B cell (primary cell): ENCODE measurements around the gene LASP1. TPM values are rescaled to one million over a fixed set of nuclear protein-coding genes. Genes with fewer than 3 reads are reported as not detected.

ENCODE experiments used
- ATAC-seq: fragments of 200-7000 bp; cut with Tn5 transposase; one replicate; pipeline ENCODE4 v1.10.0; 2021; ENCODE audit warnings: low read depth, mild to moderate bottlenecking, moderate number of reproducible peaks, moderate library complexity
- CTCF ChIA-PET: fragments of 350-600 bp; sonication (Branson Sonifier 250); formaldehyde crosslinking; loops from one replicate; lab custom pipeline; 2021; ENCODE audit warnings: antibody characterized with exemption, inconsistent platforms; lab: Charles Lee
- POLR2A ChIA-PET: fragments of 350-600 bp; sonication (Branson Sonifier 250); formaldehyde crosslinking; loops from one replicate; lab custom pipeline; 2021; ENCODE audit warnings: antibody characterized with exemption; lab: Charles Lee
- DNase-seq: peaks from one replicate; pipeline ENCODE4 v3.0.0; 2013
- H2AFZ ChIP-seq: 2 replicates; pipeline ENCODE4 v1.6.1; 2012; ENCODE audit warnings: mild to moderate bottlenecking, low read depth, low read length; ENCODE audit not compliant: insufficient read depth, poor library complexity, severe bottlenecking
- H3K27ac ChIP-seq, 2 donors: 1 replicate in 1 of 2; 2 replicates in 1 of 2; pipeline ENCODE4 v1.5.1; 2012 to 2013; ENCODE audit warnings: low read length in 2 of 2, mild to moderate bottlenecking in 2 of 2, moderate library complexity in 1 of 2
- H3K27me3 ChIP-seq, 4 experiments: fragments of 200-600 bp in 1 of 4; sonication (generic) in 1 of 4; replicated peaks in 1 of 4; 1 replicate in 2 of 4; 2 replicates in 2 of 4; pipeline versions ENCODE4 v1.6.1 to v1.7.0; 2013 to 2016; ENCODE audit warnings: low read length in 3 of 4, mild to moderate bottlenecking in 2 of 4, mixed read lengths in 1 of 4, moderate library complexity in 1 of 4; ENCODE audit not compliant: insufficient read depth in 4 of 4, control insufficient read depth in 3 of 4; ENCODE audit errors: control extremely low read depth in 1 of 4
- H3K36me3 ChIP-seq, 2 experiments: replicated peaks in 1 of 2; 1 replicate in 1 of 2; 2 replicates in 1 of 2; pipeline versions ENCODE4 v1.6.1 to v1.7.1; 2013; ENCODE audit warnings: low read length in 1 of 2; ENCODE audit not compliant: insufficient read depth in 2 of 2, control insufficient read depth in 1 of 2; ENCODE audit errors: control extremely low read depth in 1 of 2, extremely low read depth in 1 of 2
- H3K4me1 ChIP-seq, 2 donors: fragments of 200-600 bp in 1 of 2; sonication (generic) in 1 of 2; 1 replicate in 1 of 2; 2 replicates in 1 of 2; pipeline versions ENCODE4 v1.5.1 to v1.6.1; 2013 to 2017; ENCODE audit warnings: low read length in 2 of 2; ENCODE audit not compliant: control insufficient read depth in 2 of 2, insufficient read depth in 2 of 2
- H3K4me2 ChIP-seq: replicated peaks from 2 replicates; pipeline ENCODE3; 2012; ENCODE audit warnings: mild to moderate bottlenecking, low read depth, low read length; ENCODE audit not compliant: poor library complexity, severe bottlenecking
- H3K4me3 ChIP-seq, 5 experiments: fragments of 200-600 bp in 1 of 5; sonication (generic) in 1 of 5; 1 replicate in 3 of 5; 2 replicates in 2 of 5; pipeline versions ENCODE4 v1.5.1 to v1.7.0; 2011 to 2016; ENCODE audit warnings: low read length in 4 of 5, mild to moderate bottlenecking in 4 of 5, low read depth in 2 of 5, control low read depth in 1 of 5, moderate library complexity in 1 of 5; ENCODE audit not compliant: insufficient read depth in 1 of 5; ENCODE audit errors: control extremely low read depth in 1 of 5, extremely low read depth in 1 of 5
- H3K79me2 ChIP-seq: fragments of 200-600 bp; sonication (generic); one replicate; pipeline ENCODE4 v1.6.0; 2016; ENCODE audit warnings: low read length; ENCODE audit not compliant: control insufficient read depth, insufficient read depth
- H3K9ac ChIP-seq: fragments of 200-600 bp; sonication (generic); 2 replicates; pipeline ENCODE4 v1.6.1; 2017; ENCODE audit warnings: mild to moderate bottlenecking, low read length, moderate library complexity
- H3K9me3 ChIP-seq, 3 donors: one replicate each; pipeline versions ENCODE4 v1.6.1 to v1.7.1; 2013; ENCODE audit warnings: low read length in 2 of 3; ENCODE audit not compliant: control insufficient read depth in 2 of 3, insufficient read depth in 1 of 3; ENCODE audit errors: control extremely low read depth in 1 of 3
- H4K20me1 ChIP-seq: 2 replicates; pipeline ENCODE4 v1.6.0; 2012; ENCODE audit warnings: mild to moderate bottlenecking, low read length; ENCODE audit not compliant: insufficient read depth, control insufficient read depth, poor library complexity, severe bottlenecking
- H3K27ac Mint-ChIP-seq: one replicate; pipeline ENCODE4 v1.8.0; 2021; ENCODE audit warnings: mixed read lengths
- H3K27me3 Mint-ChIP-seq: one replicate; pipeline ENCODE4 v1.8.0; 2021; ENCODE audit warnings: mixed read lengths
- H3K4me1 Mint-ChIP-seq: one replicate; pipeline ENCODE4 v1.8.0; 2021; ENCODE audit warnings: mixed read lengths
- H3K4me3 Mint-ChIP-seq: one replicate; pipeline ENCODE4 v1.8.0; 2021; ENCODE audit warnings: mixed read lengths
- H3K9me3 Mint-ChIP-seq: one replicate; pipeline ENCODE4 v1.8.0; 2022; ENCODE audit warnings: mixed read lengths; ENCODE audit not compliant: insufficient read depth
- CTCF ChIP-seq: fragments of 200-600 bp; IDR thresholded peaks from one replicate; pipeline ENCODE4 v1.8.0; 2022; ENCODE audit warnings: antibody characterized with exemption, mild to moderate bottlenecking
- EZH2 ChIP-seq: IDR thresholded peaks from 2 replicates; pipeline ENCODE4 v1.6.1; 2012; ENCODE audit warnings: borderline replicate concordance, low read depth, mild to moderate bottlenecking, moderate library complexity, low read length; ENCODE audit not compliant: insufficient read depth, poor library complexity, severe bottlenecking
- WGBS: methylation state at CpG from one replicate; pipeline ENCODE4 v1.1.5; 2013; ENCODE audit warnings: missing lambda C conversion rate; ENCODE audit not compliant: insufficient coverage; 5-methylcytosine and 5-hydroxymethylcytosine counted together
- intact Hi-C: fragments of 100-400 bp; cut with micrococcal nuclease; formaldehyde crosslinking; loops from one replicate; pipeline ENCODE4 v1.10.0; 2022
- polyA plus RNA-seq: library from polyadenylated mRNA; depleted of rRNA; stranded (reverse); fragments of >200 nt; gene quantifications from 2 replicates; pipeline ENCODE4 v1.2.3, GENCODE V29; 2012
- total RNA-seq, 2 donors: library from RNA; stranded (reverse); fragments of 120-200 nt in 1 of 2; gene quantifications; 1 replicate in 1 of 2; 2 replicates in 1 of 2; pipeline versions ENCODE4 v1.2.3 to v1.2.4, GENCODE V29; 2013 to 2022

The LASP1 gene
- total and polyA plus RNA-seq, 2 donors (not counting 1 experiment from before 2014, with no cell fraction given) = 51.6 to 125 TPM

GRCh38 chr17:38912221-38912813 lies 42.5 kb downstream of the LASP1 start:
- H3K4me3 ChIP-seq = no peak overlapping the region
- H3K27me3 ChIP-seq = no peaks in the 10 kb centered on the region
- no peak overlapping the region for H3K9ac ChIP-seq
- no peak overlapping the region for H2AFZ ChIP-seq
- Mint-ChIP-seq H3K9me3 (no peaks in the 10 kb centered on the region), H3K4me3 (no peak overlapping the region), H3K27me3 (no peaks in the 10 kb centered on the region), H3K27ac (no peak overlapping the region), H3K4me1 (peaks cover 12% of the 10 kb centered on the region)
- WGBS = 98% methylated on average over 13 of the region's 13 CpGs
- POLR2A ChIA-PET = no interaction called here
- no peak overlapping the region for H3K27ac ChIP-seq
- CTCF ChIA-PET = no interaction called here
- no peak overlapping the region for H3K4me2 ChIP-seq
- DNase-seq = no peak
- peaks cover 2 to 72% of the 10 kb centered on the region in 2 experiments for H3K36me3 ChIP-seq
- no peak for ATAC-seq
- intact Hi-C loops = no loop called here
- H3K9me3 ChIP-seq = no peaks in the 10 kb centered on the region
- peaks cover 85% of the 10 kb centered on the region for H4K20me1 ChIP-seq
- peaks cover 59% of the 10 kb centered on the region for H3K79me2 ChIP-seq
- TF ChIP-seq CTCF = no peak
- no peak for TF ChIP-seq EZH2
- H3K4me1 ChIP-seq = peaks cover under 1 to 13% of the 10 kb centered on the region in 2 donors

GRCh38 chr17:38914741-38915638 lies 45.1 kb downstream of the LASP1 start:
- no peaks in the 10 kb centered on the region for H3K4me1 ChIP-seq
- H3K9me3 ChIP-seq = no peaks in the 10 kb centered on the region
- no peaks in the 10 kb centered on the region for H3K27me3 ChIP-seq
- H4K20me1 ChIP-seq = peaks cover 84% of the 10 kb centered on the region
- intact Hi-C loops = no loop called here
- ATAC-seq (no peak), DNase-seq (no peak)
- H3K4me1 Mint-ChIP-seq = peaks cover 3% of the 10 kb centered on the region
- H3K9ac ChIP-seq = no peak overlapping the region
- no peak overlapping the region for H3K27ac ChIP-seq
- ChIA-PET POLR2A (no interaction called here), CTCF (interaction anchor here (1.4 kb wide), 1 partner anchor 68 kb away, joined by 4 read pairs; no protein-coding TSS in a partner anchor)
- TF ChIP-seq EZH2 = no peak
- TF ChIP-seq CTCF = no peak
- no peaks in the 10 kb centered on the region for H3K27me3 Mint-ChIP-seq
- H3K4me3 ChIP-seq = no peak overlapping the region
- no peak overlapping the region for H2AFZ ChIP-seq
- H3K4me3 Mint-ChIP-seq = no peak overlapping the region
- H3K36me3 ChIP-seq = peaks cover 0 to 83% of the 10 kb centered on the region in 2 experiments
- H3K4me2 ChIP-seq = no peak overlapping the region
- no peaks in the 10 kb centered on the region for H3K9me3 Mint-ChIP-seq
- H3K27ac Mint-ChIP-seq = no peak overlapping the region
- WGBS = 98% methylated on average over 18 of the region's 20 CpGs
- H3K79me2 ChIP-seq = peaks cover 34% of the 10 kb centered on the region
